Upper lobe of left lung (tissue), 6 donors: Measurements from ENCODE around the gene RNF128. TPM values are rescaled to one million over a fixed set of nuclear protein-coding genes. Genes with fewer than 3 reads are reported as not detected.

ENCODE experiments used
- ATAC-seq, 2 donors: fragments of 200-7000 bp; cut with Tn5 transposase; one replicate each; pipeline ENCODE4 v1.9.1; 2022; ENCODE audit warnings: mild to moderate bottlenecking in 2 of 2, moderate library complexity in 2 of 2; ENCODE audit not compliant: low FRiP score in 2 of 2
- DNase-seq, 2 donors: peaks; one replicate each; pipeline ENCODE4 v3.0.0-alpha.2; 2019 to 2020
- H3K27ac ChIP-seq, 4 donors: fragments of 200-600 bp; sonication (generic); one replicate each; pipeline ENCODE4 v1.5.1; 2016 to 2019
- H3K27me3 ChIP-seq, 4 donors: fragments of 200-600 bp; sonication (generic); one replicate each; pipeline ENCODE4 v1.5.1; 2017 to 2019
- H3K36me3 ChIP-seq, 4 donors: fragments of 200-600 bp; sonication (generic); one replicate each; pipeline ENCODE4 v1.5.1; 2016 to 2019
- H3K4me1 ChIP-seq, 4 donors: fragments of 200-600 bp; sonication (generic); one replicate each; pipeline ENCODE4 v1.5.1; 2018 to 2019
- H3K4me3 ChIP-seq, 4 donors: fragments of 200-600 bp; sonication (generic); one replicate each; pipeline ENCODE4 v1.5.1; 2017 to 2019; ENCODE audit warnings: mild to moderate bottlenecking in 2 of 4, moderate library complexity in 1 of 4
- H3K9me3 ChIP-seq, 4 donors: fragments of 200-600 bp; sonication (generic); one replicate each; pipeline ENCODE4 v1.5.1; 2018 to 2019
- CTCF ChIP-seq, 6 experiments: fragments of 450-650 bp in 4 of 6; fragments of 200-600 bp in 2 of 6; sonication (generic) in 2 of 6; IDR thresholded peaks; one replicate each; pipeline ENCODE4 v1.5.1; 2016 to 2019; ENCODE audit warnings: antibody characterized with exemption in 6 of 6
- EP300 ChIP-seq, 4 donors: sonication (generic); formaldehyde crosslinking; IDR thresholded peaks; one replicate each; pipeline ENCODE4 v1.5.1; 2017; ENCODE audit warnings: antibody characterized with exemption in 4 of 4, control low read depth in 2 of 4
- POLR2A ChIP-seq, 4 donors: fragments of 450-650 bp; IDR thresholded peaks; one replicate each; pipeline ENCODE4 v1.5.1; 2016 to 2017; ENCODE audit warnings: antibody characterized with exemption in 4 of 4, mild to moderate bottlenecking in 2 of 4
- POLR2AphosphoS5 ChIP-seq, 2 donors: sonication (generic); formaldehyde crosslinking; IDR thresholded peaks; one replicate each; pipeline ENCODE4 v1.5.1; 2017; ENCODE audit warnings: antibody characterized with exemption in 2 of 2
- WGBS, 2 donors: methylation state at CpG; one replicate each; pipeline ENCODE4 v1.1.5; 2017 to 2018; 5-methylcytosine and 5-hydroxymethylcytosine counted together
- total RNA-seq, 6 donors: library from RNA; depleted of rRNA in 4 of 6; stranded (reverse); fragments of >200 nt in 4 of 6; gene quantifications; one replicate each; pipeline versions ENCODE4 v1.1.0 to v1.2.1, GENCODE V29; 2016 to 2021
- donor health status: DM: no; HTN: no; CAD: no; lungs with moderate emphysema.
- donor health status: DM: no; HTN: yes; CAD: no; lungs with severe emphysema.

RNF128 gene
- total RNA-seq, 6 donors from 2014 or later = 6.3 to 49.9 (median 19.7) TPM

- no peaks in the 10 kb centered on the region for H3K9me3 ChIP-seq
- H3K36me3 ChIP-seq = no peaks in the 10 kb centered on the region
- no peak for TF ChIP-seq POLR2AphosphoS5 (IDR thresholded peaks at IDR 0.05)
- peak in 1 of 6 experiments; percentile 10 for TF ChIP-seq CTCF (IDR thresholded peaks at IDR 0.05)
- DNase-seq = no peak
- no peaks in the 10 kb centered on the region for H3K4me1 ChIP-seq
- H3K27me3 ChIP-seq = peaks cover 0 to 9% (median 0%) of the 10 kb centered on the region in 4 donors
- WGBS, 2 donors = 4 to 28% methylated on average over 8 of the region's 8 CpGs
- no peak for ATAC-seq
- peak overlapping the region in 3 of 4 donors; percentile 49 to 58 (median 52) for H3K4me3 ChIP-seq
- H3K27ac ChIP-seq = peak overlapping the region in 1 of 4 donors; percentile 7
Observed at GRCh38 chrX:106725931-106726330, 570 bp upstream of the RNF128 start.

GRCh38 chrX:106728337-106728736 is 1.8 kb downstream of the RNF128 start:
- DNase-seq = peak in 1 of 2 donors; percentile 29
- peaks cover 0 to 9% (median 0%) of the 10 kb centered on the region in 4 donors for H3K27me3 ChIP-seq
- 68 to 87% methylated on average over 2 of the region's 2 CpGs for WGBS, 2 donors
- ATAC-seq = no peak
- no peaks in the 10 kb centered on the region for H3K36me3 ChIP-seq
- H3K27ac ChIP-seq = no peak overlapping the region
- TF ChIP-seq CTCF (IDR thresholded peaks at IDR 0.05) (no peak), POLR2A (IDR thresholded peaks at IDR 0.05) (peak in 1 of 4 donors; percentile 29), EP300 (IDR thresholded peaks at IDR 0.05) (no peak)
- H3K9me3 ChIP-seq = no peaks in the 10 kb centered on the region
- H3K4me1 ChIP-seq = no peaks in the 10 kb centered on the region
- H3K4me3 ChIP-seq = peak overlapping the region in 2 of 4 donors; percentile 10 to 58

GRCh38 chrX:106730401-106730800 is 3.9 kb downstream of the RNF128 start:
- no peaks in the 10 kb centered on the region for H3K4me1 ChIP-seq
- 48 to 53% methylated on average over 4 of the region's 4 CpGs for WGBS, 2 donors
- TF ChIP-seq CTCF (IDR thresholded peaks at IDR 0.05) (no peak), POLR2AphosphoS5 (IDR thresholded peaks at IDR 0.05) (no peak), POLR2A (IDR thresholded peaks at IDR 0.05) (no peak), EP300 (IDR thresholded peaks at IDR 0.05) (no peak)
- H3K9me3 ChIP-seq = no peaks in the 10 kb centered on the region
- DNase-seq = no peak
- no peak overlapping the region for H3K4me3 ChIP-seq
- H3K27me3 ChIP-seq = peaks cover 0 to 9% (median 0%) of the 10 kb centered on the region in 4 donors
- H3K36me3 ChIP-seq = no peaks in the 10 kb centered on the region
- ATAC-seq = no peak
- H3K27ac ChIP-seq = no peak overlapping the region

- DNase-seq (no peak), ATAC-seq (no peak)
- Histone ChIP-seq H3K27ac (no peak overlapping the region), H3K36me3 (no peaks in the 10 kb centered on the region), H3K4me3 (no peak overlapping the region), H3K27me3 (peaks cover 0 to 6% (median 0%) of the 10 kb centered on the region in 4 donors), H3K9me3 (no peaks in the 10 kb centered on the region), H3K4me1 (no peaks in the 10 kb centered on the region)
- TF ChIP-seq EP300 (IDR thresholded peaks at IDR 0.05) (no peak), POLR2A (IDR thresholded peaks at IDR 0.05) (no peak)
Observed at GRCh38 chrX:106731590-106731989, 5.1 kb downstream of the RNF128 start.

GRCh38 chrX:106734827-106735226 is 8.3 kb downstream of the RNF128 start:
- TF ChIP-seq CTCF (IDR thresholded peaks at IDR 0.05) (no peak), POLR2AphosphoS5 (IDR thresholded peaks at IDR 0.05) (no peak), EP300 (IDR thresholded peaks at IDR 0.05) (no peak), POLR2A (IDR thresholded peaks at IDR 0.05) (no peak)
- H3K9me3 ChIP-seq = no peaks in the 10 kb centered on the region
- no peaks in the 10 kb centered on the region for H3K4me1 ChIP-seq
- ATAC-seq = no peak
- 72 to 86% methylated on average over 3 of the region's 3 CpGs for WGBS, 2 donors
- H3K27me3 ChIP-seq = no peaks in the 10 kb centered on the region
- no peaks in the 10 kb centered on the region for H3K36me3 ChIP-seq
- no peak for DNase-seq
- no peak overlapping the region for H3K4me3 ChIP-seq
- no peak overlapping the region for H3K27ac ChIP-seq
